ENCODE data around the gene ENHO.

The ENHO gene

GRCh38 chr9:34522091-34522887, 501 bp downstream of the ENHO start:
- no peak for DNase-seq

- DNase-seq: no peak
Observed at GRCh38 chr9:34521406-34522045, 1.3 kb downstream of the ENHO start.

DNA sequence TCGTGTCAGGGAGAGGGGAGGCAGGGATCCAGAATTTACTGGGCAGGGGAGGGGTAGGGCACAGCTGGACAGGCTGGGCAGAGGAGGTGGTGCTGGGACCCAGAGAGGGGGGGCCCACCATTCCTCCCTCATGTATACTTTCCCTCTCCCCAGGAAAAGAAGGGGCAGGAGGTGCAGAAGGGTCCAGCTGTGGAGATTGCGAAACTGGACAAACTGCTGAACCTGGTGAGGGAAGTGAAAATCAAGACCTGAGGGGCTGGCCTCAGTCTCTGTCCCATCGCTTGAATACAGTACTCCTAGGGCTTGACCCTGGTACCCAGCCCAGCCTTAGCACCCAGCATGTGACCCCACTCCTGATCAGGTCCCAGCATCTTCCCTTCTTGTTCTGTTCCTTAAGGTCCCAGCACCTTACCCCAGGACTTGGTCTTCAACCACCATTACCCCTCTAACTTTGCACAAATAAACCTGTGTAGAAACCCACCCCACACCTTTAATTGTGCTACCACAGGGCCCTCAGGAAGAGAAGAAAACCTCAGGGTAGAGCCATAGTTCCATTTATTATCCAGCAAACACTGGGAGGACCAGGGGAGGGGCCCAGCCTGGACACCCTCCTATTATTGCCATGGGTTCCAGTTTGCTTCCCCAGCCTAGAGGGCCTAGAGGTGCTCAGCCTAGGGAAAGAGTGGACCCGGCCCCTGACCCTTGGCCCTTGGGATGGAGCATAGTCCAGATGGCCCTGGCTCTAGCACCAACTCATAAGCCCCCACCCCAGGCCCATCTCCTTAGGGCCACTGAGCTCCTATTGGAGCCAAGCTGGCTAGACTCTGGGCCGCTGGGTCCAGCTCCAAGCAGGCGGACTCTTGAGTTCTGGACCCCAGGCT, 2.0 kb downstream of the ENHO start:
- no peak for DNase-seq

DNA sequence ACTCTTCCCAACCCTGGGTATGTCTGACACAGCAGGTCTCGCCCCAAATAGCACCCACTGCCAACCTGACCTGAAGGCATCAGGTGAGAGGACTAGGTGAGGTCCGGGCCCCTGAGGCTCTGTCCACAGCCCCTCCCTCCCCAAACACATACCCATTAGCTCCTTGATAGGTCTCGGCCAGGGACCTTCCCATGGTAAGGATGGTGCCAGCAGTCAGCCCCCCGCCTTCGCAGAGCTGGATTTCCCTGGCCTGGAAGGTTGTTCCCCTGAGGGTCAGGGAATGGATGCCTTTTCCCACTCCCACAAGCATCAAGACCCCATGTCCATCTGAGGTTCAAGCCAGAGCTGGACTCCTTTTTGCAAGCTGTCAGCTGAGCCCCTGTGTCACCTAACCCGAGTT, 2.7 kb downstream of the ENHO start:
- no peak for DNase-seq

DNA sequence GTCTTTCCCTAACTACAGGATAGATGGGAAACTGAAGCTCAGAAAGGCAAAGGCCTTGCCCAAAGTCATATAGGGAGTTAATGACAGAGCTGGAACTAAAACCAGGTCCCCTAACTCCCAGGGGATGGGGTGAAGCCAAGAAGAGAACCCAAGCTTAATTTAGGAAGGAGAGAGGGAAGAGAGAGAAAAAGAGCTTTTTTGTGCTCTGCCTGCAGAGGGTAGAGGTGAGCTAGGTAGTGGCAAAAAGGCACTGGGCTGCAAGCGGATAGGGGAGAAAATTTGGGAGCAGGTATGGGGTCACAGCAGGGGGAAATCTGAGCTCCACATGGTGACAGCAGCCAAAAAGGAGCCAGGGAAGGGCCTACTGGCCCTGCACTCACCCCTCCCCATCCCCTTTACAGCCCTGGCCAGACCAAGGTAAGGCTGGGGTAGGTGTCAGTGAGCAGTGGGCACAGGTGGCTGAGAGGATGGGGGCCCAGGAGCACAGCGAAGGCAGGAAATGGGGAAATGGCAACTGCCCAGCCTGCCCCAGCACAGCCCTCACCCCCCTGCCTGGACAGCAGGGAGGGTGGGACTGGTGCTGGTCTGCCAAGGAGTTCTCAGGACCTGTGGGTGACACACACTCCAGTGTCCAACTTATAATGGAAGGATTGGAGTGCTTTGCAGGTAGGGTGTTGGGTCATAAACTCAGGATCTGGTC, 3.3 kb downstream of the ENHO start:
- DNase-seq: no peak

DNA sequence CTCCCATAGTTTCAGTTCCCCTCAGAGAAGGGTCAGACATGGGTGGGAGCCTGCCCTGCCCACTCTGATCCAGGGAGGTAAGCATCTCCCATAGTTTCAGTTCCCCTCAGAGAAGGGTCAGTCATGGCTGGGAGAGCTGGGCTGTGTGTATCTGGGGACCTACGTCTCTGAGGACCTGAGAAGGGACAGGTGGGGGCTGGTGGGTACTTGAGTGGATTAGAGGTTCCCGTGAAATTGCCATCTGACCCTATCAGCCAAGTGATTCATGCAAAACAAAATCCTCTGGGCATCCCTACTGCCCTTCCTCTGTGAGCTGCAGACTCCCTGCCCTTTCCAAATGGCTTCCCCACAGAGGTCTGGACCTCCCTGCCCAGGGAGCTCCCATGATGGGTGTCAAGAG, 3.9 kb downstream of the ENHO start:
- DNase-seq: no peak

DNA sequence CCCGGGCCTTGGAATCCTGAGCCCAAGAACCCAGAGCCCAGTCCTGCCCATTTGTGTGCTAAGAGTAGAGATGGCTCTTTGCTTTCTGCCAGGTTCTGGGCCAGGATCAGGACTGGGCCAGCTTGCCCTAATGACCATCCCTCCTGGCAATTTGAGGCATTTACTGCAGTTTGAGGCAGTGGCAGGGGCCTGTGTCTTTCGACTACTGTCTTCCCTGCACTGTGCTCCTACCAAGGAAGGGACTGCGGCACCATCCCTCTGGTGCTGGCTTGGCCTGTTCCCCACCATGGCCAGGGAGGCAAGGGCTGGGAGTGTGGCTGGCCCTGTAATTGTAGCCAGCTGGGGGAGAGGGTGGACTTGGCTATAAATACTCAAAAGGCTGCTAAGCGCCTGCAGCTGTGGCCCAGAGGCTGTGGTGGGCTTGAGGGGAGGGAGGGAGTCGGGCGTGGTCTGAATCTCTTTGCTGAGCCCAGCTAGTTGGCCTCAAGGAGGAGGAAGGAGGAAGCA, 4.6 kb downstream of the ENHO start:
- no peak for DNase-seq

- DNase-seq: no peak
Observed at GRCh38 chr9:34517185-34517584, 5.6 kb downstream of the ENHO start.

- DNase-seq: no peak
Observed at GRCh38 chr9:34515959-34516358, 6.8 kb downstream of the ENHO start.

DNA sequence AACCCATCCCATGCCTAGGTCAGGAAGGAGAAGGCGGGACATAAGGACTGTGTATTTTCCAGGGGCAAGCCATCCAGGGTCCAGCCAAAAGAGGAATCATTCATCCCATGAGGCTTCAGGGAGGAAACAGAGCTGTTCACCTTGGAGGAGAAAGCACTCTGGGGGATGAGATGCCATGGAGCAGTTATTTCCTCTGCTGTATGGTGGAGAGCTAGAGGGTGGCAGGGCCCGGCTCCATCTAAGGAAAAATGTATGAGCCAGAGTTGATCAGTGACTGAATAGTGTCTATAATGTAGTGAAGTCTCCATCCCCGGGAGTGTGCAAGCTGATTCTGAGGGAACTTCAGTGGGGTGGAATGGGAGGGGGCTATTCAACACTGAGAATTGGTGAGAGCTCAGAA, 8.0 kb downstream of the ENHO start:
- DNase-seq: no peak

GRCh38 chr9:34514401-34514800, 8.4 kb downstream of the ENHO start:
- no peak for DNase-seq

GRCh38 chr9:34513567-34514214, 9.1 kb downstream of the ENHO start:
- no peak for DNase-seq

DNA sequence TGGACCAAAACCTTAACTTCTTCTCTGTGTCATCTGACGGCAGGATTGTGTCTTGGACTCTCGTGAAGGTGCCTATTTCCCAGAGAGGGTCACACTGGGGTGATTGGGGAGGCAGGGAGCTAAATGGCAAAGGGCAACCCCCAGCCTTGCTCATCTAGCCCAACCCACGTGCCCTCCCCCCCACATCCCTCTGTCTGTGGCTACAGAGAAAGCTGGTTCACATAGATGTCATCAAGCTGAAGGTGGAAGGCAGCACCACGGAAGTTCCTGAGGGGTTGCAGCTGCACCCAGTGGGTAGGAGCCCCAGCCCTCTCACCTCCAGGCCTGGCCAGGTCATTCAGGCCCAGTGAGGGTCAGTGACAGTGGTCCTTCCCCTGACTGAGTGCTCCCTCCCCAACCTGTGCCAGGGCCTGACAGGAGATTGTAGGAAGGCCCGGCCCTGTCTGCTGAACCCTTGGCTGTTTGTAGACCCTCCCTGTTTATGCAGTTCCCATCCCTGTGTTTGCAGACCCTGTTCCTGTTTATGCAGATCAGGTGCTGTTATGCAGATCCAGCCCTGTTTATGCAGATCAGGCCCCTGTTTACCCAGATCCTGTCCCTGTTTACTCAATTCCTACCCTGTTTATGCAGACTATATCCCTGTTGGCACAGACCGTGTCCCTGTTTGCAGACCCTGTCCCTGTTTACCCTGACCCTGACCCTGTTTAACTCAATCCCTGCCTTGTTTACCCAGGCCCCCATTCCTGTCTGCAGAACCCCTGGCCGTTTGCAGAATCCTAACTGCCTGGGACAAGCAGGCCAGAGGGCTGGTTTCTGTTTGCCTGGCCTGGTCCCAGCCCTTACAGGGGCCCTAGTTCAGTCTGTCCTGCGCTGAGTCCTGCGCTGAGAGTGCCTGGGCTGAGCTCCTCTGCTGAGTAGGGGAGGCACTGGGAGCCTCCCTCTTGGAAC, 10.4 kb downstream of the ENHO start:
- DNase-seq: no peak

- DNase-seq: no peak
Observed at GRCh38 chr9:34510497-34511468, 12.0 kb downstream of the ENHO start.

GRCh38 chr9:34508951-34509350, 13.8 kb downstream of the ENHO start:
- no peak for DNase-seq

GRCh38 chr9:34508463-34508862, 14.3 kb downstream of the ENHO start:
- DNase-seq: no peak

GRCh38 chr9:34507966-34508365, 14.8 kb downstream of the ENHO start:
- no peak for DNase-seq

GRCh38 chr9:34507556-34507955, 15.2 kb downstream of the ENHO start:
- DNase-seq: no peak

DNA sequence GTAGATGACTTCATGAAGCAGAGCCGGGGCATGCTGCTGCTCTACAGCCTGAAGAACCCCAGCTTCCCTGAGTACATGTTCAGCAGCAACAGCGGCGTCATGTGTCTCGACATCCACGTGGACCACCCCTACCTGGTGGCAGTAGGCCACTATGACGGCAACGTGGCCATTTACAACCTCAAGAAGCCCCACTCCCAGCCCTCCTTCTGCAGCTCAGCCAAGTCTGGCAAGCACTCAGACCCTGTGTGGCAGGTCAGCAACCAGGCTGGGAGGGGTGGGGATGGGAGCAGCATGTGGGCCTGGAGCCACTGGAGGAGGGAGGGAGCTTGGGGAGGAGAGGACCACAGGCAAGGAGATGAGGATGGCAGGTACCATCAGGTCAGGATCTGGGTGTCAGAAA, 16.2 kb downstream of the ENHO start:
- DNase-seq: no peak

All from CD4-positive, alpha-beta T cell treated with Interleukin-6 for 4 hours (primary cell).